Measurements from ENCODE around the gene SLC2A10.

The SLC2A10 gene

GRCh38 chr20:46751856-46752255, 42.4 kb downstream of the SLC2A10 start:
- no peak for DNase-seq (ENCODE audit: low spot score)
- TF ChIP-seq CTCF (IDR thresholded peaks at IDR 0.05; ENCODE audit: extremely low read depth, insufficient read depth, missing control alignments) = no peak
- in situ Hi-C loops (cut with MboI; ENCODE audit: low pct_unique_long_range_greater_than_20kb, low sequenced_read_pairs, unreplicated experiment) = loop anchor here (25.0 kb wide), 1 partner anchor 635 kb away; no protein-coding TSS in a partner anchor

GRCh38 chr20:46752728-46753127, 43.3 kb downstream of the SLC2A10 start:
- DNase-seq (ENCODE audit: low spot score) = peak; percentile 53
- peak; percentile 74 for TF ChIP-seq CTCF (IDR thresholded peaks at IDR 0.05; ENCODE audit: extremely low read depth, insufficient read depth, missing control alignments)
- in situ Hi-C loops (cut with MboI; ENCODE audit: low pct_unique_long_range_greater_than_20kb, low sequenced_read_pairs, unreplicated experiment) = loop anchor here (25.0 kb wide), 1 partner anchor 635 kb away; no protein-coding TSS in a partner anchor

GRCh38 chr20:46755483-46756413, 46.3 kb downstream of the SLC2A10 start:
- no peak for TF ChIP-seq CTCF (IDR thresholded peaks at IDR 0.05; ENCODE audit: extremely low read depth, insufficient read depth, missing control alignments)
- in situ Hi-C loops (cut with MboI; ENCODE audit: low pct_unique_long_range_greater_than_20kb, low sequenced_read_pairs, unreplicated experiment) = loop anchor here (25.0 kb wide), 1 partner anchor 632 kb away; no protein-coding TSS in a partner anchor
- DNase-seq (ENCODE audit: low spot score) = no peak

- no peak for DNase-seq (ENCODE audit: low spot score)
- in situ Hi-C loops (cut with MboI; ENCODE audit: low pct_unique_long_range_greater_than_20kb, low sequenced_read_pairs, unreplicated experiment) = loop anchor here (25.0 kb wide), 1 partner anchor 631 kb away; no protein-coding TSS in a partner anchor
- TF ChIP-seq CTCF (IDR thresholded peaks at IDR 0.05; ENCODE audit: extremely low read depth, insufficient read depth, missing control alignments) = no peak
Measured at GRCh38 chr20:46756419-46756818, 47.0 kb downstream of the SLC2A10 start.

GRCh38 chr20:46757135-46757534, 47.7 kb downstream of the SLC2A10 start:
- TF ChIP-seq CTCF (IDR thresholded peaks at IDR 0.05; ENCODE audit: extremely low read depth, insufficient read depth, missing control alignments) = no peak
- DNase-seq (ENCODE audit: low spot score) = no peak
- in situ Hi-C loops (cut with MboI; ENCODE audit: low pct_unique_long_range_greater_than_20kb, low sequenced_read_pairs, unreplicated experiment) = loop anchor here (25.0 kb wide), 1 partner anchor 630 kb away; no protein-coding TSS in a partner anchor

GRCh38 chr20:46757754-46758678, 48.6 kb downstream of the SLC2A10 start:
- TF ChIP-seq CTCF (IDR thresholded peaks at IDR 0.05; ENCODE audit: extremely low read depth, insufficient read depth, missing control alignments) = peak; percentile 90
- in situ Hi-C loops (cut with MboI; ENCODE audit: low pct_unique_long_range_greater_than_20kb, low sequenced_read_pairs, unreplicated experiment) = loop anchor here (25.0 kb wide), 1 partner anchor 629 kb away; no protein-coding TSS in a partner anchor
- peak; percentile 78 for DNase-seq (ENCODE audit: low spot score)
